Neuronal stem cell (in vitro differentiated cells): ENCODE measurements around the gene FARP1.

Experiments
- DNase-seq: peaks from one replicate; pipeline ENCODE4 v3.0.0-alpha.2; 2013; ENCODE audit warnings: low spot score
- H2AFZ ChIP-seq: one replicate; pipeline ENCODE4 v1.6.1; 2013; ENCODE audit warnings: mild to moderate bottlenecking, low read length, inconsistent platforms
- H2AK5ac ChIP-seq: 2 replicates; pipeline ENCODE4 v1.6.1; 2013; ENCODE audit warnings: low read depth, mild to moderate bottlenecking, inconsistent platforms, low read length, moderate library complexity, mixed read lengths
- H2BK120ac ChIP-seq: 2 replicates; pipeline ENCODE4 v1.6.1; 2013; ENCODE audit warnings: low read depth, mild to moderate bottlenecking, inconsistent platforms, low read length, moderate library complexity, mixed read lengths
- H2BK12ac ChIP-seq: one replicate; pipeline ENCODE4 v1.6.1; 2013; ENCODE audit warnings: low read length, inconsistent platforms
- H2BK15ac ChIP-seq: 2 replicates; pipeline ENCODE4 v1.6.1; 2013; ENCODE audit warnings: mild to moderate bottlenecking, low read length, inconsistent platforms, mixed read lengths
- H2BK5ac ChIP-seq: one replicate; pipeline ENCODE4 v1.6.1; 2013; ENCODE audit warnings: inconsistent platforms, mild to moderate bottlenecking, low read length, moderate library complexity
- H3K14ac ChIP-seq: one replicate; pipeline ENCODE4 v1.6.1; 2013; ENCODE audit warnings: low read length, inconsistent platforms
- H3K18ac ChIP-seq: 2 replicates; pipeline ENCODE4 v1.6.1; 2013; ENCODE audit warnings: low read length, inconsistent platforms
- H3K23ac ChIP-seq: 2 replicates; pipeline ENCODE4 v1.6.1; 2013; ENCODE audit warnings: low read depth, mild to moderate bottlenecking, mixed read lengths, low read length, inconsistent platforms; ENCODE audit not compliant: poor library complexity
- H3K27ac ChIP-seq: replicated peaks from 3 replicates; pipeline ENCODE4 v1.5.1; 2013; ENCODE audit warnings: low read length, inconsistent platforms
- H3K27me3 ChIP-seq, 3 experiments: 2 replicates each; pipeline ENCODE4 v1.6.1; 2013; ENCODE audit warnings: low read length in 3 of 3, mild to moderate bottlenecking in 2 of 3, inconsistent platforms in 1 of 3, low read depth in 1 of 3, mixed read lengths in 1 of 3, moderate library complexity in 1 of 3; ENCODE audit not compliant: control insufficient read depth in 3 of 3, insufficient read depth in 3 of 3
- H3K36me3 ChIP-seq, 2 donors: replicated peaks in 1 of 2; 2 replicates each; pipeline ENCODE4 v1.6.1; 2013; ENCODE audit warnings: low read length in 2 of 2; ENCODE audit not compliant: control insufficient read depth in 2 of 2, insufficient read depth in 2 of 2
- H3K4ac ChIP-seq: 2 replicates; pipeline ENCODE4 v1.6.1; 2013; ENCODE audit warnings: inconsistent platforms, mild to moderate bottlenecking, low read length, moderate library complexity
- H3K4me1 ChIP-seq, 2 donors: 1 replicate in 1 of 2; 2 replicates in 1 of 2; pipeline ENCODE4 v1.6.1; 2013; ENCODE audit warnings: low read length in 2 of 2, low read depth in 1 of 2; ENCODE audit not compliant: control insufficient read depth in 2 of 2, insufficient read depth in 1 of 2
- H3K4me2 ChIP-seq: one replicate; pipeline ENCODE4 v1.6.1; 2013; ENCODE audit warnings: mild to moderate bottlenecking, low read length, inconsistent platforms; ENCODE audit not compliant: insufficient read depth, poor library complexity, severe bottlenecking
- H3K4me3 ChIP-seq, 2 donors: 2 replicates each; pipeline ENCODE4 v1.5.1; 2013; ENCODE audit warnings: low read length in 2 of 2, mild to moderate bottlenecking in 2 of 2, inconsistent platforms in 1 of 2, moderate library complexity in 1 of 2
- H3K79me1 ChIP-seq: one replicate; pipeline ENCODE4 v1.6.1; 2013; ENCODE audit warnings: low read depth, mild to moderate bottlenecking, inconsistent platforms, low read length, moderate library complexity
- H3K9ac ChIP-seq: one replicate; pipeline ENCODE4 v1.6.1; 2013; ENCODE audit warnings: mild to moderate bottlenecking, low read depth, low read length, inconsistent platforms; ENCODE audit not compliant: poor library complexity
- H3K9me3 ChIP-seq, 2 donors: replicated peaks in 1 of 2; 2 replicates each; pipeline versions ENCODE3 to v1.6.1; 2013; ENCODE audit warnings: low read length in 2 of 2, mild to moderate bottlenecking in 2 of 2, inconsistent platforms in 1 of 2, low read depth in 1 of 2, mixed read lengths in 1 of 2, moderate library complexity in 1 of 2; ENCODE audit not compliant: control insufficient read depth in 2 of 2, insufficient read depth in 1 of 2
- H4K8ac ChIP-seq: one replicate; pipeline ENCODE4 v1.6.1; 2013; ENCODE audit warnings: low read depth, mild to moderate bottlenecking, inconsistent platforms, low read length, moderate library complexity
- H4K91ac ChIP-seq: one replicate; pipeline ENCODE4 v1.6.1; 2013; ENCODE audit warnings: low read length, low read depth, mild to moderate bottlenecking, inconsistent platforms; ENCODE audit not compliant: poor library complexity
- WGBS, 2 donors: extraction: QIAGEN DNeasy Blood & Tissue Kit; methylation state at CpG; one replicate each; pipeline ENCODE4 v1.1.7; 2013; ENCODE audit warnings: missing lambda C conversion rate in 2 of 2, mixed read lengths in 1 of 2; ENCODE audit not compliant: insufficient read length in 2 of 2, insufficient replicate concordance in 1 of 2; ENCODE audit errors: extremely low coverage in 2 of 2; 5-methylcytosine and 5-hydroxymethylcytosine counted together

The FARP1 gene

DNA sequence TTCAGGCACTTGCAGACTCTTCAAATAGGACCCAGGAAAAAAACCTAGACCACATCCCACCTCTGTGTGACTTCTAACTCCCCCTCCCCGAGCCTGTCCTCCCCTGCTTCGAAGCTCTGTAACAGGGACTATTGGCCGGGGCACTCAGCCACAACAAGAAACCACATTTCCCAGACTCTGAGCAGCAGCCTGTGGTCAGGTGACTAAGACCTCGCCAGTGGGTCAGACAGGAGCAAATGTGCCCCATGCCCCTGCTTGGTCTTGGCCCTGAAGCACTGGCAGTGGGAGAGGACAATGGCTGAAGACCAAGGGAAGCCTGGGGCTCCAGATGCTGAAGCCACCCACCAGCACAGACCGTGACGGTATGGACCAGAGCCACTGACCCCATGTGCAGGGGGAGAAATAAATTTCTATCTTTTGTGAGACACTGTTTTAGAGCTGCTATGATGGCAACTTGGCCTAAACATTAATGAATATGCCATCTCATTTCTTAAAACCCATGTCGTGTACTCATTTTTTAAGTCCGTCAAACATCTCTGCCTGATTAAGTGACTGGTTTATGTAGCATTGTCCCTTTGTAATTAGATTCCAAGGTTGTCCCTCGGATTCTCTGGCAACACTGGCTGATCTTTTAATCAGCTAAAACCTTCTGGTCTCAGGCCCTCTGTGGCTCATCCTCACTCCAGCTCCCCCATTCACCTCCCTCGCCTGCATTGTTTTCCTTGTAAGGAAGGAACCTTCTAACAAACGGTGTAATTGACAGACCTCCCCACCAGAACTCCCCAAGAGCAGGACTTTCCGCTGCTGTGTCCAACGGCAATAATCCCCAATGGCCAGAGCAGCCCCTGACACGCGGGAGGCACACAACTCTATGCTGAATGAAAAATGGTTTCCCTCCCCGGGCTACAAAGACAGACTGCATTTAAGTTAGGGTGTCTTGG lies 335.6 kb downstream of the FARP1 start:
- Histone ChIP-seq H2BK120ac (no peak overlapping the region), H3K27ac (peak overlapping the region; percentile 17), H2AFZ (no peak overlapping the region), H3K27me3 (no peaks in the 10 kb centered on the region), H3K4me3 (no peak overlapping the region), H2BK5ac (peak overlapping the region; percentile 14), H3K36me3 (peaks cover 15 to 38% of the 10 kb centered on the region in 2 donors), H3K4me2 (no peak overlapping the region), H3K18ac (no peak overlapping the region), H3K9me3 (no peaks in the 10 kb centered on the region), H3K4ac (no peak overlapping the region), H3K4me1 (peaks cover 37 to 44% of the 10 kb centered on the region in 2 donors), H3K79me1 (peaks cover 7% of the 10 kb centered on the region), H2BK15ac (no peak overlapping the region), H4K91ac (no peak overlapping the region), H3K9ac (no peak overlapping the region), H3K14ac (no peak overlapping the region), H3K23ac (no peak overlapping the region), H2BK12ac (no peak overlapping the region), H2AK5ac (no peak overlapping the region), H4K8ac (no peak overlapping the region)
- peak; percentile 57 for DNase-seq
- no CpG with 5 or more reads among the region's 16 CpGs for WGBS, 2 donors

DNA sequence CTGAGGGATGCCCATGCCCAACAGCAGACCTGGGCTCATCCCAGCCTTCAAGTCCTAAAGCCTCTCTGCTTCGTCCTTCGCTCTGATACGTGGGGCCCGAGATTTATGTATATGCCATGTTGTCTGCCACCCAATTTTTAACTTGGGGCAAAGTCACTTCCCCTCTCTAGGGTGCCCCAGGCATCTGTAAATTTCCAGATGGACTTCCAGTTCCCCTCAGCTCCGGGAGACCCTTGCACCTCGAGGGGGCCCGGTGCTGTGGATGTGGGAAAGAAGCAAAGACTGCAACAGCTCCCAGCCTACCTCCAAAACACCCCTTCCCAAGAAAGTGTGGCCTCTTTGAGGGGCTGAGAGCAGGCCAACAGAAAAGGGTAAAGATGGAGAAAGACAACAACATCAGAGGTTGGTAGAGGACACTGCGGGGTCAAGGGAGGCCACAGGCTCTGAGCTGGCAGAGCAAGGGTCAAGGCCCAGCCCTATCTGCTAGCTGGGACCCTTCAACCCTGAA lies 336.7 kb downstream of the FARP1 start:
- H2BK12ac ChIP-seq: no peak overlapping the region
- H3K27me3 ChIP-seq: no peaks in the 10 kb centered on the region
- H3K18ac ChIP-seq: no peak overlapping the region
- H3K14ac ChIP-seq: no peak overlapping the region
- no peak overlapping the region for H3K4me2 ChIP-seq
- no peak overlapping the region for H2AK5ac ChIP-seq
- no peak overlapping the region for H3K23ac ChIP-seq
- H2BK15ac ChIP-seq: no peak overlapping the region
- no peak overlapping the region for H4K8ac ChIP-seq
- no peak overlapping the region for H2BK5ac ChIP-seq
- H3K9ac ChIP-seq: no peak overlapping the region
- no peak overlapping the region for H3K4me3 ChIP-seq
- DNase-seq: no peak
- no peak overlapping the region for H4K91ac ChIP-seq
- no peak overlapping the region for H2AFZ ChIP-seq
- H3K4ac ChIP-seq: no peak overlapping the region
- peaks cover 41 to 53% of the 10 kb centered on the region in 2 donors for H3K4me1 ChIP-seq
- H3K9me3 ChIP-seq: no peaks in the 10 kb centered on the region
- H3K79me1 ChIP-seq: peaks cover 7% of the 10 kb centered on the region
- H2BK120ac ChIP-seq: no peak overlapping the region
- H3K36me3 ChIP-seq: peaks cover 8 to 27% of the 10 kb centered on the region in 2 donors
- WGBS, 2 donors: no CpG with 5 or more reads among the region's 8 CpGs
- no peak overlapping the region for H3K27ac ChIP-seq

GRCh38 chr13:98480915-98481877 lies 338.3 kb downstream of the FARP1 start:
- Histone ChIP-seq H3K18ac (no peak overlapping the region), H3K14ac (no peak overlapping the region), H2BK15ac (no peak overlapping the region), H2BK120ac (no peak overlapping the region), H3K4ac (no peak overlapping the region), H4K91ac (no peak overlapping the region), H3K9me3 (no peaks in the 10 kb centered on the region), H3K4me2 (no peak overlapping the region), H2AK5ac (no peak overlapping the region), H2BK12ac (no peak overlapping the region), H3K4me3 (no peak overlapping the region), H3K79me1 (peaks cover 7% of the 10 kb centered on the region), H3K9ac (no peak overlapping the region), H3K36me3 (peaks cover 3 to 17% of the 10 kb centered on the region in 2 donors), H4K8ac (no peak overlapping the region), H2AFZ (no peak overlapping the region), H3K4me1 (peaks cover 40 to 54% of the 10 kb centered on the region in 2 donors), H3K27ac (no peak overlapping the region), H2BK5ac (no peak overlapping the region), H3K23ac (no peak overlapping the region), H3K27me3 (no peaks in the 10 kb centered on the region)
- 100% methylated on average over 2 of the region's 15 CpGs; no CpG with 5 or more reads in 1 of the 2 donors for WGBS, 2 donors
- no peak for DNase-seq
